Panc1 (cell line): Measurements from ENCODE around the gene FOXI2. TPM values are rescaled to one million over a fixed set of nuclear protein-coding genes. Genes with fewer than 3 reads are reported as not detected.

Experiments used
- ATAC-seq: fragments of 200-7000 bp; cut with Tn5 transposase; 2 replicates; pipeline ENCODE4 v1.9.1; 2020; ENCODE audit warnings: mild to moderate bottlenecking, moderate library complexity
- BruUV-seq: library from RNA; stranded (reverse); fragments of 400-500 nt; replicated peaks from 2 replicates; lab custom pipeline; 2021; lab: Mats Ljungman, UMichigan
- CTCF ChIA-PET: fragments of 300-600 bp; sonication (Branson Sonifier 250); formaldehyde crosslinking; loops from one replicate; lab custom pipeline; 2022; ENCODE audit warnings: antibody characterized with exemption; lab: Charles Lee
- POLR2A ChIA-PET: fragments of 300-600 bp; sonication (Branson Sonifier 250); formaldehyde crosslinking; loops from one replicate; lab custom pipeline; 2022; ENCODE audit warnings: antibody characterized with exemption; lab: Charles Lee
- DNase-seq: peaks from one replicate; pipeline ENCODE4 v3.0.0-alpha.2; 2010; ENCODE audit warnings: low read depth, low spot score
- H3K27ac ChIP-seq: 2 replicates; pipeline ENCODE4 v1.5.1; 2011; ENCODE audit warnings: mild to moderate bottlenecking, low read length, inconsistent platforms
- H3K27me3 ChIP-seq: fragments of 200-500 bp; sonication (Bioruptor generic); 2 replicates; pipeline ENCODE4 v1.6.0; 2014; ENCODE audit warnings: low read length, inconsistent platforms; ENCODE audit not compliant: control insufficient read depth, insufficient read depth
- H3K36me3 ChIP-seq: fragments of 200-500 bp; sonication (Bioruptor generic); 2 replicates; pipeline ENCODE4 v1.5.1; 2014; ENCODE audit warnings: inconsistent platforms, mild to moderate bottlenecking, low read length, moderate library complexity; ENCODE audit not compliant: control insufficient read depth, insufficient read depth
- H3K4me1 ChIP-seq: 2 replicates; pipeline ENCODE4 v1.5.1; 2011; ENCODE audit warnings: inconsistent platforms, mild to moderate bottlenecking, low read length, moderate library complexity; ENCODE audit not compliant: control insufficient read depth, insufficient read depth
- H3K4me3 ChIP-seq, 2 experiments: 2 replicates each; pipeline ENCODE4 v1.5.1; 2011 to 2012; ENCODE audit warnings: low read depth in 2 of 2, low read length in 2 of 2, mild to moderate bottlenecking in 2 of 2, inconsistent platforms in 1 of 2, moderate library complexity in 1 of 2
- H3K9me3 ChIP-seq: fragments of 200-500 bp; sonication (Bioruptor generic); 2 replicates; pipeline ENCODE4 v1.5.1; 2014; ENCODE audit warnings: low read depth, mild to moderate bottlenecking, inconsistent platforms, low read length, moderate library complexity; ENCODE audit not compliant: control insufficient read depth, insufficient read depth
- CTCF ChIP-seq: fragments of 450-650 bp; IDR thresholded peaks from 2 replicates; pipeline ENCODE4 v1.5.1; 2017; ENCODE audit warnings: mild to moderate bottlenecking
- POLR2AphosphoS5 ChIP-seq: IDR thresholded peaks from 2 replicates; pipeline ENCODE4 v1.6.1; 2012; ENCODE audit warnings: mild to moderate bottlenecking, low read depth, low read length, moderate library complexity
- REST ChIP-seq, 2 experiments: IDR thresholded peaks; 2 replicates each; pipeline ENCODE4 v1.6.1; 2011 to 2012; ENCODE audit warnings: low read depth in 2 of 2, control low read depth in 1 of 2, low read length in 1 of 2, mild to moderate bottlenecking in 1 of 2, moderate library complexity in 1 of 2; ENCODE audit not compliant: insufficient read depth in 1 of 2
- SIN3A ChIP-seq: IDR thresholded peaks from 2 replicates; pipeline ENCODE4 v1.6.1; 2012; ENCODE audit warnings: low read depth, mild to moderate bottlenecking, low read length, moderate library complexity, borderline replicate concordance; ENCODE audit not compliant: insufficient read depth
- TCF7L2 ChIP-seq: IDR thresholded peaks from 2 replicates; pipeline ENCODE4 v1.6.1; 2011; ENCODE audit warnings: mild to moderate bottlenecking, low read depth, low read length, inconsistent platforms
- in situ Hi-C: cut with HindIII; loops from 2 replicates; pipeline ENCODE4 v1.10.0; 2016; ENCODE audit warnings: low sequenced_read_pairs, low pct_unique_long_range_greater_than_20kb
- intact Hi-C: fragments of 100-400 bp; cut with micrococcal nuclease; formaldehyde crosslinking; loops from one replicate; pipeline ENCODE4 v1.10.0; 2022; ENCODE audit not compliant: unreplicated experiment
- total RNA-seq: library from RNA; stranded (reverse); gene quantifications from one replicate; pipeline ENCODE4 v1.2.1, GENCODE V29; 2021; ENCODE audit not compliant: unreplicated experiment

FOXI2 gene
- total RNA-seq, 1 experiment from 2014 or later = not detected

- in situ Hi-C loops = no loop called here
- POLR2A ChIA-PET = interaction anchor here (0.5 to 0.6 kb wide), 2 partner anchors 38 to 113 kb away, joined by 3 read pairs; no protein-coding TSS in a partner anchor
- DNase-seq (no peak), ATAC-seq (no peak)
- no peak overlapping the region for H3K27ac ChIP-seq
- intact Hi-C loops = loop anchor here (1.0 to 5.0 kb wide), 3 partner anchors 139 to 352 kb away; no protein-coding TSS in a partner anchor
- BruUV-seq = no TSS peak
- H3K27me3 ChIP-seq = peaks cover 13% of the 10 kb centered on the region
- no peaks in the 10 kb centered on the region for H3K4me1 ChIP-seq
- TF ChIP-seq CTCF (no peak), POLR2AphosphoS5 (no peak), REST (IDR thresholded peaks at IDR 0.05; ENCODE audit: insufficient read depth in 1 of 2, low read depth in 2 of 2, low read length in 1 of 2) (no peak), TCF7L2 (no peak), SIN3A (no peak)
- H3K36me3 ChIP-seq = no peaks in the 10 kb centered on the region
- CTCF ChIA-PET = interaction anchor here (1.3 to 2.7 kb wide), 2 partner anchors 139 to 320 kb away, joined by 3 to 32 read pairs; no protein-coding TSS in a partner anchor
- no peaks in the 10 kb centered on the region for H3K9me3 ChIP-seq
- no peak overlapping the region for H3K4me3 ChIP-seq
Measured at GRCh38 chr10:127715249-127715648, 21.7 kb upstream of the FOXI2 start.

DNA sequence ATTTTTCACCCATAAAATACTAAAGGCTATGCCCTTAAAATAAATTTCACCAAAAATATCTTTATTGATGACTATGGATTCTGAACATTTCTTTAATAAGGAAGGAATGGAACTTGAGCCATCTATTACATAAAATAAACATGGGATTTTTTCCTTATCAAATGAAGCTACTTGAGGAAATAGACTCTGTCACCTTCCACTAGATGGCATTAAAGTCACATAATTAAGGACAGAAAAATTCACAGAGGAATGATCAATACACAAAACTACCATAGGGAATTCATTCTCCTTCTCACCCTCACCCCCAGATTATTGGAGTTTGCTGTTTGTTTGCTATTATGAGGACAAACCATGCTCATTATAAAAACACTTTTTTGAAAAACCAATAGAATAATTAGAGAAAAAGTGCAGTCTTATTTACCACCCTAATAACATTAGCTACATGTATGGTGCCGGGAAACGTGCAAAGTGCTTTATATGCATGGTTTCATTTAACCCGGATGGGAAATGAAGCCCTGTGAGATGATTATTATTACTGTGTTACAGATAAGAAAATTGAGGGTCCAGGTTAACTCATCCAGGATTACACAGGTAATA, 21.1 kb upstream of the FOXI2 start:
- H3K27ac ChIP-seq = no peak overlapping the region
- H3K9me3 ChIP-seq = no peaks in the 10 kb centered on the region
- H3K4me3 ChIP-seq = no peak overlapping the region
- H3K4me1 ChIP-seq = no peaks in the 10 kb centered on the region
- ChIA-PET POLR2A (no interaction called here), CTCF (interaction anchor here (0.6 to 2.7 kb wide), 6 partner anchors 49 to 354 kb away, joined by 3 to 32 read pairs (median 3); no protein-coding TSS in a partner anchor)
- peaks cover 13% of the 10 kb centered on the region for H3K27me3 ChIP-seq
- DNase-seq = peak; percentile 2
- ATAC-seq = peak; percentile 56; the same call in 1 of the 2 replicates
- no TSS peak for BruUV-seq
- TF ChIP-seq POLR2AphosphoS5 = no peak
- no peak for TF ChIP-seq SIN3A
- TF ChIP-seq CTCF = peak; percentile 56; the same call in 1 of the 2 replicates
- no peak for TF ChIP-seq TCF7L2
- TF ChIP-seq REST (IDR thresholded peaks at IDR 0.05; ENCODE audit: insufficient read depth in 1 of 2, low read depth in 2 of 2, low read length in 1 of 2) = no peak
- intact Hi-C loops = loop anchor here (1.0 to 5.0 kb wide), 4 partner anchors 97 to 351 kb away; no protein-coding TSS in a partner anchor
- H3K36me3 ChIP-seq = no peaks in the 10 kb centered on the region
- in situ Hi-C loops = no loop called here
